NCI-H524 treated with DMSO at 0.1 percent for 48 hours (cell line): ENCODE results near the gene RNF175.

Experiments used
- DNase-seq: peaks from one replicate; lab custom pipeline; 2025; lab: John Stamatoyannopoulos, UW

Gene RNF175

DNA sequence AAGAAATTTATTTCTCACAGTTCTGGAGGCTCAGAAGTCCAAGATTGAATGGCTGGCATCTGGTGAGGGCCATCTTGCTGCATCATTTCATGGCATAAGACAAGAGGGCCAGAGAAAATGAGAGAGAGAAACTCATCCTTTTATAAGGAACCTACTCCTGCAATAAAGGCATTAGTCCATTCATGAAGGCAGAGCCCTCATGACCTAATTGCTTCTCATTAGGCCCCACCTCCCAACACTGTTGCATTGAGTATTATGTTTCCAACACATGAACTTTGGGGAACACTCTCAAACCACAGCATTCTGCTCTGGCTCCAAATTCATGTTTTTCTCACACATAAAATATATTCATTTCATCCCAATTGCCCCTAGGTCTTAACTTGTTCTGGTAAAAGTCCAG is 14.2 kb downstream of the RNF175 start:
- DNase-seq = no peak

- DNase-seq = no peak
Observed at GRCh38 chr4:153741541-153741940, 18.3 kb downstream of the RNF175 start.

DNA sequence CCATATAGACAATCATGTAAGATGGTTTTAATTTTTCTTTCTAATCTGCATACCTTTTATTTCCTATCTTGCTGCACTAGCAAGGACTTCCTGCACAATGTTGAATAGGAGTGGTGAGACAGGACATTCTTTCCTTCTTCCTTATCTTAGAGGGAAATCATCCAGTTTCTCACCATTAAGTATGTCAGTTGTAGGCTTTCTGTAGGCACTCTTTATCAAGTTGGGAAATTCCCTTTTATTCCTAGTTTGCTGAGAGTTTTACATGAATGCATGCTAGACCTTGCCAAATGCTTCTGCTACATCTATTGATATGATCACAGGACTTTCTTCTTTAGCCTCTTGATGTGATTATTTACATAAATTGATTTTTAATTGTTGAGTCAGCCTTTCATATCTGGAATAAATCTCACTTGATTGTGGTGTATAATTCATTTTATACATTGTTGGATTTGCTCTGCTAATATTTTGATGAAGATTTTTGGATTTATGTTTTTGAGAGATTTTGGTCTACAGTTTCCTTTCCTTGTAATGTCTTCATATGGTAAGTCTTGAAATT is 23.8 kb downstream of the RNF175 start:
- no peak for DNase-seq

DNA sequence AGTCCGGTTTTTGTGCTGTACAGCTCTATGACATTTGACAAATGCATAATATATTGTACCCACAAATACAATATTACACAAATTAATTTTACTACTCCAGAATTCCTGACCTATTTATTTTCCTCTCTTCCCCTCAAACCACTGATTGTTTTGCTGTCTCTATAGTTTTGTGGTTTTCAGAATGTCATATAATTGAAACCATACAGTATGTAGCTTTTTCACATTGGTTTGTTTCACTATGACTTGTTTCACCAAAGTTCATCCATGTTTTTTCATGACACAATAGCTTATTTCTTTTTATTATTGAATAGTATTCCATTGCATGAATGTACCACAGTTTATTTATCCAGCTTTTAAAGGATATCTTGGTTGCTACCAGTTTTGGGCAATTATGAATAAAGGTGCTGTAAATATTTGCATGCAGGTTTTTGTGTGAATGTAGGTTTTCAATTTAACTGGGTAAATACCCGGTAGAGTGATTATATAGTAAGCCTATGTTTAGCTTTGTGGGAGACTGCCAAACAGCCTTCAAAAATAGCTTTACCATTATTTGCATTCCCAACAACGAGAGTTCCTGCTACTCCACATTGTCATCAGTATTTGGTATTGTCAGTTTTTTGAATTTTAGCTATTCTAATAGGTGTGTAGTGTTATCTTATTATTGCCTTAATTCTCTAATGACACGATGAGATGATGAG is 25.9 kb downstream of the RNF175 start:
- DNase-seq = no peak

DNA sequence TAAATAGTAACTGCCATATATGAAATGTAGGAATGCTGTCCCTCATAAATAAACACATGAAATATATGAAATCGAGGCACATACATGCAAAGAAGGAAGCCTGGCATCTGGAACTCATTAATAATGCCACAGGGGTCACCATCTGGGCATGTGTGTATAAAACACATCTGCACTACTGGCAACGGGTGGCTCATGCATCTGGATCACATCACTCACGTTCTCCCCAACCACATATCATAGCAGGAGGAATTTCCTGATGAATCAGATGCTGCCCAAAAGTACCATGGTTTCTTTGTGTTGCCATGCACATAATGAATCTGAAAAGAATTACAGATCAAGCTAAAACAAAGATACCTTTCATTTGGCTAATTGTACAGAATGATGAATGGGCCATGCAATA is 28.6 kb downstream of the RNF175 start:
- no peak for DNase-seq

- no peak for DNase-seq
Observed at GRCh38 chr4:153729895-153730294, 29.9 kb downstream of the RNF175 start.

DNA sequence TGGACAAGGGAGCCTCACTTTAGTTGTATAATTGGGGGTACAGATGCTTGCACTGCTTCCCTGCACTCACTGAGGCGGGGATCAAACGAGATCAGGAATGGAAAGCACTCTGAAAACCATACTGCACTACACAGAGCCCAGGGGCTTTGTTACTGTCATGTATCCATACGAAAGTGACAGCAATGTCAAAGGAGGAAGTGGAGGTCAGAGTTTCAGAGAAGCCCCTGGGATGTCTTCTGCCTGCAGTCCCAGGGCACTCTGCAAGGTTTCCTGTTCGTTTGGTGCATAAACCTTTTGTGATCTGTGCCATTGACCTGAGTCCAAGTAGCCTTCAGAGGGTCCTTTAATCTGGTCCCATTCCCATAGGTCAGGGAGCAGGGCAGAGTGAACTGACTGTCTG is 31.2 kb downstream of the RNF175 start:
- DNase-seq = no peak

DNA sequence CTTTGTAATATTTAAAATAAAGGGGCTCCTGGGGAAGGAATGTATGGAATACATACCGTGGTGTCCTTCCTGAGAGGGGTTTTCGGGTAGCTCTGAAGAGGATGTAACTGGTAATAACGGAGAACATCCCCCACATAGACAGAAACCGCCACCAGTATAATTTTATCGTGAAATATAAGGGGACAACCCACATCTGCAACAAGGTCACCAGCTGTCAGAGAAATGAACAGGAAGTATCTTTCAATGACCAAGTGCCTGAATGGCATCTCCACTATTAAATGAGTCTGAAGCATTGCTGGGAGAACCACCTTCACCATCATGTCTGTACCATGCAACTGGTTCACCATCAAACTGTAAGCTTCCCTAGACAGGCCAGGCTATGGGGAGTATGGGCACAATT is 31.7 kb downstream of the RNF175 start:
- no peak for DNase-seq

- DNase-seq = no peak
Observed at GRCh38 chr4:153725831-153726154, 34.0 kb downstream of the RNF175 start.

GRCh38 chr4:153725136-153725830 is 34.5 kb downstream of the RNF175 start:
- DNase-seq = no peak

DNA sequence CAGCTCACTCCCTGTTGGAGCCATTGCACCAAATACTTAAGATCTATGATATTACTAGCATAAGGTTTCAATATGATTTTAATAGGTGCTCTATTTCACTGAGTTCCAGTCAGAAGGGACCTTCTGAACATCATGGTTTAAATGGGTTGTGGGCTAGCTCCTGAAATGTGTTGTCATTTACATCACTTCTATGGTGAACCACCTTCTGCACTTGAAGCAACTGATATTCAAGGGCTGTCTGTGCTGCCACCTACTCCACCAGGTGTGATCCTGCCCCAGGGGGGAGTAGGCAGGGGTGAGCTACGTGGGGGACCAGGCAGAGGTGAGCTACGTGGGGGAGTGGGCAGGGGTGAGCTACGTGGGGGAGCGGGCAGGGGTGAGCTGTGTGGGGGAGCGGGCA is 35.2 kb downstream of the RNF175 start:
- DNase-seq = no peak

DNA sequence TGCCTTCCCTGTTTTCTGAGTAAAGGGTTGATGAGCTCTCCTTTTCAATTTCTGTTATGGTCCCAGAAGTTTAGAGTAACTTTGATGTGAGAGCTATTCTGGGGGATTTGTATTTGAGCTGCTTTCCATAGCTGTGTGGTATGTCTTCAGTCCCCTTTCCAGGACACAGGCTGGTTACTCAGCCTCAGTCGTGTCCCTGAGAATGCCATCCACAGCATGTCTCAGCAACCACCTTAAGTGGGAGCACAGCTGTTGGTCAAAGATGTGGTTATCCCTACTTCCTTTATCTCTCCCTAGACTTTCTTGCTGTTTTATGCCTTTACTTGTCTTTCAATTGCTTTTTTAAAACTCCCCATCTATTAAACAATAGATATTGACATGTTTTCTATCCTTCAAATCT is 37.8 kb downstream of the RNF175 start:
- no peak for DNase-seq

GRCh38 chr4:153713866-153714646 is 45.8 kb downstream of the RNF175 start:
- no peak for DNase-seq

DNA sequence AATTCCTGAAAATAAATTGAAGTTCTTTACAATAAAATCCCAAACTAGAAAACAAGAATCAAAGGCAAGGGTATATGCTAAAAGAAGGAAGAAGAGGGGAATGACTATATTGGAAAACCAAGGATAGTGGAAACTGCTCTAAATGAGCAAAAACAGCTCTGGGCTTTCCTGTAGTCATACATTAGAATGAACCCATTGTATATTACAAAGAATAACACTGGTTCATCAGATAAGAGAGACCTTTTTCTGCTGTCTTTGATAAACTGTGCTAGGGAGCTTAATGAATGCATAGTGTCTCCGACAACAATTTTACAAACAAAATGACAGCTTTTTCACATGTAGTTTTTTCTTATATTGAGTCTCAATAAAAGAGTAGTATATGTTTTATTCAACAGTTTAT is 49.1 kb downstream of the RNF175 start:
- no peak for DNase-seq

DNA sequence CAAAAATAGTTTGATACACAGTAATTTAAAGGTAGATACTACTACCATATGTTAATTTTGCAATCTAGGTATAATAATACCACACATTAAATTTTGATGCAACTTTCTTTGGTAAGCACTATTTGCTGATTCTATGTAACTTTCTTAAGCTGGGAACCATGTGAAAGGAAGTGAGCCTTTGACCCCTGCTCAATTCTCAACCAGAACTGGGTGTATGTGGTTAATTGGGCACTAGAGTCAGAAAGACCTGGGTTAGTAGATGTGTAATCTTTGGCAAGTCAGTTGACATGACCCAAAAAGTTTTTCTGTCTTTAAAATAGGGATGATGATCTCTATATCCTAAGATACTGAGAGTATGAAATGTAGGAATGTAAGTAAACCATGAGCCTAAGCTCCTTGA is 53.3 kb downstream of the RNF175 start:
- DNase-seq = no peak

DNA sequence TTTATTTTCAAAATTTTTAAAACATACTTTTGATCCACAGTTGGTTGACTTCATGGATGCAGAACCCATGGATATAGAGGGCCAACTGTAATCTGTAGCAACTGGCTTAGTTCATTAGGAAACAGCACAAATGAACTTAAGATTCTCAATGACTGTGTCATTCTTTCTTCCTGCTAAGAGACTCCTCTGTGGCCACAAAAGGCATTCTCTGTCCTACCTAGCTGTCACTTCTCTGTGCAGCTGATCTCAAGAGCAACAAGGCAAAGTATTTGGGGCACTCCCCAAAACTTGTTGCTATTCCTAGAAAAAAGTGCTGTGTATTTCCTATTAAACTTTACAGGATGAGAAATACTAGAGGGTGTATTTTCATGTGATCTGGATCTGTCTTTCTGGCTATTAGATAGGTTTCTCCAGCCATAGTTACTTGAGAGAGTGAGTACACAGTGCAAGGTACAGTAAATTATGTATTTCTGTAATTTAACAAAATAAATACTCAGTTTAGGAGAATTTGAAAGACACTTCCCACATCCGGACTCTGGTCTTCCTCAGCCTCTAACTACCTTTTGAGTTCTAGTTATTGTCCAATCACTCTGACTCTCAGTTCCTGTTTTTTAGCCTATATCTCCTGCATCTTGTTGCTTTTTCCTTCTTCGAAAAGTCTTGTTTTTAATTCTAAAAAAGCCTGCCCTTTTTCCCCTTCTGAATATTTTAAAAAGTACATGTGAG is 53.9 kb downstream of the RNF175 start:
- DNase-seq = no peak

DNA sequence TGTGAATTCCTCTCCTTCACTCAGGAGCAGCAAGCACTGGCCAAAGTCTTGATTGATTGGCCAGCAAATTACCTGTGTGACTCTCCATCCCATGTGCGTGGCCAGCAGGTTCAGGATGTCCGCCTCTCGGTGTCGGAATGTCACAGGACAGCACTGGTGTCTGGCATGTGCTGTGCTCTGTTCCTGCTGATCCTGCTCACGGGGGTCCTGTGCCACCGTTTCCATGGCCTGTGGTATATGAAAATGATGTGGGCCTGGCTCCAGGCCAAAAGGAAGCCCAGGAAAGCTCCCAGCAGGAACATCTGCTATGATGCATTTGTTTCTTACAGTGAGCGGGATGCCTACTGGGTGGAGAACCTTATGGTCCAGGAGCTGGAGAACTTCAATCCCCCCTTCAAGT is 55.3 kb downstream of the RNF175 start:
- no peak for DNase-seq

- DNase-seq = peak; percentile 7
Observed at GRCh38 chr4:153684971-153685371, 74.9 kb downstream of the RNF175 start.

DNA sequence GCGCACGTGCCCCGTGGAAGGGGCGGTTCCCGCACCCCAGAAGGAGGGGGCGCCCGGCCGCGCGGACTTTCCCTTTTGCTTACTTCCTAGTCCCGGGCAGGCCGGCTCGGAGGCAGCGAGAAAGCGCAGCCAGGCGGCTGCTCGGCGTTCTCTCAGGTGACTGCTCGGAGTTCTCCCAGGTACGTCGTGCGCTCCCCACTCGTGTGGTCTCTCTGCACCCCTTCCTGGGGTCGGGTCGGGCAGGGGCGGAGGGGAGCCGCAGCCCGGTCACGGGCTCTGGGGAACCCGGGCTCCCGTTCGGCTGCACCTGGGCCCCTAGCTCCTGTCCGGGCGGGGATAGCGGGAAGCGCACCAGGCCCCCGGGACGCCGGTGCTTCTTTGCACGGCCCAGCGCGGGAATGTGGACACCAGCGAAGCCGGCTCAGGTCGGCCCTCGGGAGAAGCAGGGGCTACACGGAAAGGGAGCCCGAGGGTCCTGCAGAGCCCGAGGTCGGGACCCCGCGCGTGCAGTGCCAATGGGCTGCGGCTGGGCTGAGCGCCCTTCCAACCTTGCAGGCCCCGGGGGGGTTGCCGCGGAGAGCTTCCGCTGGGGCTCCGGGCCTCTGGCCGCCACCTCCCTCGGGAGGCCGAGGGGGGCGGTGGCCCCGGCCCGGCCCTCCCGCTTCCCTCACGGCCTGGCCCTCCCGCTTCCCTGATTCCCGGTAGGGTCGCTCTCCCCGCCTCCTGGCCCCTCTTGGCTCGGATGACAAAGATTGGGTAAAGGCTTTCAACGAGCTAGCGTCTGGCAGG is 75.4 kb downstream of the RNF175 start, which contains the start of gene TLR2:
TSS of gene TLR2 (plus strand) at position 99 of the 789 bp plus-strand sequence. CDS start 18,628 bp downstream, outside the sequence.
- no peak for DNase-seq

GRCh38 chr4:153683763-153684181 is 76.1 kb downstream of the RNF175 start:
- DNase-seq = no peak

DNA sequence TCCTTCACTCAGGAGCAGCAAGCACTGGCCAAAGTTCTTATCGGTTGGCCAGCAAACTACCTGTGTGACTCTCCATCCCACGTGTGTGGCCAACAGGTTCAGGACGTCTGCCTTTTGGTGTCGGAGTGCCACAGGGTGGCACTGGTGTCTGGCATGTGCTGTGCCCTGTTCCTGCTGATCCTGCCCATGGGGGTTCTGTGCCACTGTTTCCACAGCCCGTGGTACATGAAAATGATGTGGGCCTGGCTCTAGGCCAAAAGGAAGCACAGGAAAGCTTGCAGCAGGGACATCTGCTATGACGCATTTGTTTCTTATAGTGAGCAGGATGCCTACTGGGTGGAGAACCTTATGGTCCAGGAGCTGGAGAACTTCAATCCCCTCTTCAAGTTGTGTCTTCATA is 80.3 kb downstream of the RNF175 start:
- no peak for DNase-seq
